H9 (cell line): ENCODE results near the gene SPATA17. TPM values are rescaled to one million over a fixed set of nuclear protein-coding genes. Genes with fewer than 3 reads are reported as not detected.

Experiments
- DNase-seq: peaks from one replicate; pipeline ENCODE4 v3.0.0-alpha.2; 2017
- H2AFZ ChIP-seq: one replicate; pipeline ENCODE4 v1.6.1; 2013; ENCODE audit warnings: mild to moderate bottlenecking, low read length, control low read depth, moderate library complexity
- H2AK5ac ChIP-seq: 2 replicates; pipeline ENCODE4 v1.6.1; 2013; ENCODE audit warnings: low read length, control low read depth, mixed read lengths; ENCODE audit not compliant: insufficient read length
- H2BK120ac ChIP-seq: one replicate; pipeline ENCODE4 v1.6.1; 2013; ENCODE audit warnings: low read depth, mild to moderate bottlenecking, low read length, control low read depth, inconsistent platforms; ENCODE audit not compliant: poor library complexity, severe bottlenecking
- H2BK12ac ChIP-seq: 2 replicates; pipeline ENCODE4 v1.6.1; 2013; ENCODE audit warnings: low read length, control low read depth, mixed read lengths, low read depth; ENCODE audit not compliant: insufficient read length
- H2BK15ac ChIP-seq: 2 replicates; pipeline ENCODE4 v1.6.1; 2013; ENCODE audit warnings: low read depth, low read length, control low read depth
- H2BK20ac ChIP-seq: one replicate; pipeline ENCODE4 v1.6.1; 2013; ENCODE audit warnings: low read depth, mild to moderate bottlenecking, low read length, control low read depth, inconsistent platforms; ENCODE audit not compliant: poor library complexity, severe bottlenecking
- H2BK5ac ChIP-seq: 2 replicates; pipeline ENCODE4 v1.6.1; 2013; ENCODE audit warnings: low read length, control low read depth, mixed read lengths; ENCODE audit not compliant: insufficient read length
- H3K14ac ChIP-seq: 2 replicates; pipeline ENCODE4 v1.6.1; 2013; ENCODE audit warnings: low read length, control low read depth; ENCODE audit not compliant: insufficient read depth
- H3K18ac ChIP-seq: 2 replicates; pipeline ENCODE4 v1.6.1; 2013; ENCODE audit warnings: low read depth, mild to moderate bottlenecking, mixed read lengths, low read length, control low read depth; ENCODE audit not compliant: insufficient read length
- H3K23ac ChIP-seq: 2 replicates; pipeline ENCODE4 v1.6.1; 2013; ENCODE audit warnings: low read length, control low read depth, mixed read lengths, low read depth; ENCODE audit not compliant: insufficient read length
- H3K23me2 ChIP-seq: 2 replicates; pipeline ENCODE4 v1.6.1; 2013; ENCODE audit warnings: low read depth, mild to moderate bottlenecking, mixed read lengths, low read length, control low read depth; ENCODE audit not compliant: insufficient read length, poor library complexity, severe bottlenecking
- H3K27ac ChIP-seq: 2 replicates; pipeline ENCODE4 v1.5.1; 2013; ENCODE audit warnings: low read length, control low read depth, mixed read lengths, low read depth; ENCODE audit not compliant: insufficient read length
- H3K27me3 ChIP-seq: 2 replicates; pipeline ENCODE4 v1.6.1; 2013; ENCODE audit warnings: low read length, control low read depth, inconsistent platforms; ENCODE audit not compliant: insufficient read depth
- H3K4ac ChIP-seq: 2 replicates; pipeline ENCODE4 v1.6.1; 2013; ENCODE audit warnings: low read depth, mild to moderate bottlenecking, control low read depth, inconsistent platforms, low read length, moderate library complexity
- H3K4me1 ChIP-seq: 2 replicates; pipeline ENCODE4 v1.6.1; 2013; ENCODE audit warnings: low read length, control low read depth, inconsistent platforms; ENCODE audit not compliant: insufficient read depth
- H3K4me2 ChIP-seq: 2 replicates; pipeline ENCODE4 v1.6.1; 2013; ENCODE audit warnings: low read length, control low read depth, mixed read lengths; ENCODE audit not compliant: insufficient read length, insufficient read depth
- H3K56ac ChIP-seq: 2 replicates; pipeline ENCODE4 v1.6.1; 2013; ENCODE audit warnings: low read depth, mild to moderate bottlenecking, mixed read lengths, low read length, control low read depth; ENCODE audit not compliant: insufficient read length
- H3K79me1 ChIP-seq: 2 replicates; pipeline ENCODE4 v1.6.1; 2013; ENCODE audit warnings: low read depth, mild to moderate bottlenecking, moderate library complexity, low read length, control low read depth, inconsistent platforms; ENCODE audit not compliant: insufficient read depth, poor library complexity, severe bottlenecking
- H3K79me2 ChIP-seq: 2 replicates; pipeline ENCODE4 v1.6.1; 2013; ENCODE audit warnings: low read length, control low read depth, inconsistent platforms; ENCODE audit not compliant: insufficient read depth
- H3K9ac ChIP-seq: 2 replicates; pipeline ENCODE4 v1.6.1; 2013; ENCODE audit warnings: low read length, control low read depth, mixed read lengths; ENCODE audit not compliant: insufficient read length; ENCODE audit errors: extremely low read depth
- H3K9me3 ChIP-seq: one replicate; pipeline ENCODE4 v1.6.1; 2013; ENCODE audit warnings: low read depth, low read length, inconsistent platforms; ENCODE audit not compliant: control insufficient read depth
- H3T11ph ChIP-seq: one replicate; pipeline ENCODE4 v1.6.1; 2013; ENCODE audit warnings: mild to moderate bottlenecking, low read length, control low read depth, inconsistent platforms
- H4K20me1 ChIP-seq: one replicate; pipeline ENCODE4 v1.6.1; 2013; ENCODE audit not compliant: control insufficient read depth, insufficient read length, insufficient read depth
- H4K5ac ChIP-seq: 2 replicates; pipeline ENCODE4 v1.6.1; 2013; ENCODE audit warnings: low read depth, mild to moderate bottlenecking, mixed read lengths, low read length, control low read depth; ENCODE audit not compliant: insufficient read length
- H4K8ac ChIP-seq: replicated peaks from 2 replicates; pipeline ENCODE4 v1.6.1; 2013; ENCODE audit warnings: low read length, control low read depth, mixed read lengths, low read depth; ENCODE audit not compliant: insufficient read length
- H4K91ac ChIP-seq: 2 replicates; pipeline ENCODE4 v1.6.1; 2013; ENCODE audit warnings: low read depth, mild to moderate bottlenecking, moderate library complexity, mixed read lengths, low read length, control low read depth; ENCODE audit not compliant: insufficient read length
- H3K27ac Mint-ChIP-seq, 3 experiments: 2 replicates in 2 of 3; 3 replicates in 1 of 3; pipeline ENCODE4 v1.8.0; 2020 to 2021; ENCODE audit warnings: mixed read lengths in 3 of 3, mild to moderate bottlenecking in 1 of 3, moderate library complexity in 1 of 3
- H3K27me3 Mint-ChIP-seq: 2 replicates; pipeline ENCODE4 v1.8.0; 2021; ENCODE audit warnings: low read depth, mild to moderate bottlenecking, moderate library complexity, mixed read lengths
- H3K36me3 Mint-ChIP-seq, 3 experiments: 2 replicates in 2 of 3; 3 replicates in 1 of 3; pipeline ENCODE4 v1.8.0; 2020 to 2021; ENCODE audit warnings: low read depth in 3 of 3, mixed read lengths in 3 of 3; ENCODE audit not compliant: insufficient read depth in 1 of 3
- H3K4me1 Mint-ChIP-seq, 2 experiments: 2 replicates each; pipeline ENCODE4 v1.8.0; 2020; ENCODE audit warnings: mixed read lengths in 2 of 2
- H3K4me3 Mint-ChIP-seq, 2 experiments: 2 replicates in 1 of 2; 3 replicates in 1 of 2; pipeline ENCODE4 v1.8.0; 2020 to 2021; ENCODE audit warnings: mild to moderate bottlenecking in 2 of 2, mixed read lengths in 2 of 2, moderate library complexity in 1 of 2
- H3K9me3 Mint-ChIP-seq, 2 experiments: 2 replicates in 1 of 2; 3 replicates in 1 of 2; pipeline ENCODE4 v1.8.0; 2020; ENCODE audit warnings: mild to moderate bottlenecking in 2 of 2, mixed read lengths in 2 of 2, moderate library complexity in 1 of 2
- CTCF ChIP-seq: fragments of 200-600 bp; sonication (generic); conservative IDR thresholded peaks from 3 replicates; pipeline ENCODE4 v1.8.0; 2021; ENCODE audit warnings: antibody characterized with exemption, mild to moderate bottlenecking
- WGBS: extraction: QIAGEN DNeasy Blood & Tissue Kit; methylation state at CpG from one replicate; pipeline ENCODE4 v1.1.7; 2013; ENCODE audit warnings: missing lambda C conversion rate, low lambda C conversion rate, mixed read lengths; ENCODE audit not compliant: insufficient read length; ENCODE audit errors: extremely low coverage; 5-methylcytosine and 5-hydroxymethylcytosine counted together
- total RNA-seq: library from RNA; stranded (reverse); gene quantifications from 2 replicates; pipeline ENCODE4 v1.2.1, GENCODE V29; 2021

The SPATA17 gene
- total RNA-seq, 1 experiment from 2014 or later = 0.44 TPM

GRCh38 chr1:217674028-217674729 is 43.0 kb downstream of the SPATA17 start:
- Mint-ChIP-seq H3K9me3 (no peaks in the 10 kb centered on the region), H3K27ac (peak overlapping the region in 2 of 3 experiments; percentile 25 to 36; a peak in 3 of 7 replicates), H3K4me3 (no peak overlapping the region), H3K27me3 (no peaks in the 10 kb centered on the region), H3K4me1 (peaks cover 0 to 6% of the 10 kb centered on the region in 2 experiments; a peak in 2 of 4 replicates), H3K36me3 (no peaks in the 10 kb centered on the region)
- no peak overlapping the region for H3K56ac ChIP-seq
- H3K23ac ChIP-seq = no peak overlapping the region
- H2BK15ac ChIP-seq = no peak overlapping the region
- H3K4me1 ChIP-seq = no peaks in the 10 kb centered on the region
- H2BK120ac ChIP-seq = no peak overlapping the region
- WGBS = no CpG with 5 or more reads among the region's 4 CpGs
- H3K79me1 ChIP-seq = no peaks in the 10 kb centered on the region
- H3K4me2 ChIP-seq = no peak overlapping the region
- no peak overlapping the region for H2AK5ac ChIP-seq
- H3K23me2 ChIP-seq = no peaks in the 10 kb centered on the region
- no peak overlapping the region for H3K27ac ChIP-seq
- H3K14ac ChIP-seq = peak overlapping the region; percentile 0; the same call in 1 of the 2 replicates
- no peak overlapping the region for H3K9ac ChIP-seq
- no peak for TF ChIP-seq CTCF
- peak; percentile 36 for DNase-seq
- H2AFZ ChIP-seq = no peak overlapping the region
- no peaks in the 10 kb centered on the region for H3K79me2 ChIP-seq
- H3K27me3 ChIP-seq = no peaks in the 10 kb centered on the region
- H2BK20ac ChIP-seq = no peak overlapping the region
- no peak overlapping the region for H3K18ac ChIP-seq
- H4K20me1 ChIP-seq = no peaks in the 10 kb centered on the region
- no peak overlapping the region for H2BK12ac ChIP-seq
- H2BK5ac ChIP-seq = no peak overlapping the region
- H3T11ph ChIP-seq = no peak overlapping the region
- H3K9me3 ChIP-seq = no peaks in the 10 kb centered on the region
- H4K5ac ChIP-seq = no peak overlapping the region
- no peak overlapping the region for H4K91ac ChIP-seq
- no peak overlapping the region for H3K4ac ChIP-seq
- no peak overlapping the region for H4K8ac ChIP-seq
